ENCODE measurements around the gene PACS2.

DNA sequence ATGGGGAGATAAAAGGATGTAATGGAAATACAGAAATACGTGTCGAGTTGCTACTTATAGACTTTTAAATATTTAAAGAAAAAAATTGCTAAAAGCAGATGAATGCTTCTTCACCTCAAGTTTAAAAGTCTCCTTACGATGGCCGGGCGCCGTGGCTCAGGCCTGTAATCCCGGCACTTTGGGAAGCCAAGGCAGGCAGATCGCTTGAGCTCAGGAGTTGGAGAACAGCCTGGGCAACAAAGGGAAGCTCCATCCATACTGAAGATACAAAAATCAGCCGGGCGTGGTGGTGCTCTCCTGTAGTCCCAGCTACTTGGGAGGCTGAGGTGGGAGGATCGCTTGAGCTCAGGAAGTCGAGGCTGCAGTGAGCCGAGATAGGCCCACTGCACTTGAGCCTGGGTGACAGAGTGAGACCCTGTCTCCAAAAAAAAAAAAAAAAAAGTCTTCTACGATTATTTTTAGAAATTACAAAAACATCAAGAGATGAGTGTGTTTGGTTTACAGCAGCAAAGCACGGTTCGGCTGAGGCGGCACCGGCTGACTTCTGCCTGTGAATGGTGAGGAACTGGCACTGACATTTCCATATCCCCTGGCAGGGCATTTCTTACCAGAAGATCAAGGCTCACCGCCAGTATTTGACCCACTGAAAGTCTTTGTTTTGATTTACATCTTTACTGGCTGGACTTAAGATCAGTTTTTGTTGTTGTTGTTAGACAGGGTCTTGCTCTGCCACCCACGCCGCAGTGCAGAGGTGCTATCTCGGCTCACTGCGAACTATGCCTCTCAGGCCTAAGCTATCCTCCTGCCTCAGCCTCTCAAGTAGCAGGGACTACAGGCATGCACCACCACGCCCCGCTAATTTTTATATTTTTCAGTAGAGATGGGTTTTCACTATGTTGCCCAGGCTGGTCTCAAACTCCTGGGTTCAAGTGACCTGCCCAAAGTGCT is 101.2 kb downstream of the PACS2 start:
- TF ChIP-seq POLR2AphosphoS5 (IDR thresholded peaks at IDR 0.05) = no peak
- TF ChIP-seq, protein P1, sequence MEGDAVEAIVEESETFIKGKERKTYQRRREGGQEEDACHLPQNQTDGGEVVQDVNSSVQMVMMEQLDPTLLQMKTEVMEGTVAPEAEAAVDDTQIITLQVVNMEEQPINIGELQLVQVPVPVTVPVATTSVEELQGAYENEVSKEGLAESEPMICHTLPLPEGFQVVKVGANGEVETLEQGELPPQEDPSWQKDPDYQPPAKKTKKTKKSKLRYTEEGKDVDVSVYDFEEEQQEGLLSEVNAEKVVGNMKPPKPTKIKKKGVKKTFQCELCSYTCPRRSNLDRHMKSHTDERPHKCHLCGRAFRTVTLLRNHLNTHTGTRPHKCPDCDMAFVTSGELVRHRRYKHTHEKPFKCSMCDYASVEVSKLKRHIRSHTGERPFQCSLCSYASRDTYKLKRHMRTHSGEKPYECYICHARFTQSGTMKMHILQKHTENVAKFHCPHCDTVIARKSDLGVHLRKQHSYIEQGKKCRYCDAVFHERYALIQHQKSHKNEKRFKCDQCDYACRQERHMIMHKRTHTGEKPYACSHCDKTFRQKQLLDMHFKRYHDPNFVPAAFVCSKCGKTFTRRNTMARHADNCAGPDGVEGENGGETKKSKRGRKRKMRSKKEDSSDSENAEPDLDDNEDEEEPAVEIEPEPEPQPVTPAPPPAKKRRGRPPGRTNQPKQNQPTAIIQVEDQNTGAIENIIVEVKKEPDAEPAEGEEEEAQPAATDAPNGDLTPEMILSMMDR (IDR thresholded peaks at IDR 0.05) = no peak

Data from esophagus muscularis mucosa (tissue), 3 donors.